ENCODE results near the gene SUMF1. TPM values are rescaled to one million over a fixed set of nuclear protein-coding genes. Genes with fewer than 3 reads are reported as not detected.

Gene SUMF1
- total and polyA plus RNA-seq, 3 donors from 2014 or later, result 18.8 to 42.6 (median 27.6) TPM

GRCh38 chr3:4492208-4493013 is 25.3 kb upstream of the SUMF1 start:
- peak; percentile 65 for DNase-seq
- Histone ChIP-seq H3K4me1 (peaks cover 17% of the 10 kb centered on the region), H3K36me3 (ENCODE audit: low read depth, missing control alignments) (no peaks in the 10 kb centered on the region), H3K27me3 (no peaks in the 10 kb centered on the region), H3K4me3 (peak overlapping the region; percentile 76 to 83), H3K9me3 (no peaks in the 10 kb centered on the region), H3K27ac (peak overlapping the region; percentile 46 to 85)
- TF ChIP-seq, protein P1, sequence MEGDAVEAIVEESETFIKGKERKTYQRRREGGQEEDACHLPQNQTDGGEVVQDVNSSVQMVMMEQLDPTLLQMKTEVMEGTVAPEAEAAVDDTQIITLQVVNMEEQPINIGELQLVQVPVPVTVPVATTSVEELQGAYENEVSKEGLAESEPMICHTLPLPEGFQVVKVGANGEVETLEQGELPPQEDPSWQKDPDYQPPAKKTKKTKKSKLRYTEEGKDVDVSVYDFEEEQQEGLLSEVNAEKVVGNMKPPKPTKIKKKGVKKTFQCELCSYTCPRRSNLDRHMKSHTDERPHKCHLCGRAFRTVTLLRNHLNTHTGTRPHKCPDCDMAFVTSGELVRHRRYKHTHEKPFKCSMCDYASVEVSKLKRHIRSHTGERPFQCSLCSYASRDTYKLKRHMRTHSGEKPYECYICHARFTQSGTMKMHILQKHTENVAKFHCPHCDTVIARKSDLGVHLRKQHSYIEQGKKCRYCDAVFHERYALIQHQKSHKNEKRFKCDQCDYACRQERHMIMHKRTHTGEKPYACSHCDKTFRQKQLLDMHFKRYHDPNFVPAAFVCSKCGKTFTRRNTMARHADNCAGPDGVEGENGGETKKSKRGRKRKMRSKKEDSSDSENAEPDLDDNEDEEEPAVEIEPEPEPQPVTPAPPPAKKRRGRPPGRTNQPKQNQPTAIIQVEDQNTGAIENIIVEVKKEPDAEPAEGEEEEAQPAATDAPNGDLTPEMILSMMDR (IDR thresholded peaks at IDR 0.05), result no peak
- no peak for TF ChIP-seq POLR2A (IDR thresholded peaks at IDR 0.05)
- intact Hi-C loops (cut with DNase I; ENCODE audit: low total_unique reads), result no loop called here
- WGBS, 2 donors, result 1% methylated on average over 29 to 43 of the region's 43 CpGs

GRCh38 chr3:4491855-4492207 is 24.8 kb upstream of the SUMF1 start:
- Histone ChIP-seq H3K9me3 (no peaks in the 10 kb centered on the region), H3K4me1 (peaks cover 12% of the 10 kb centered on the region), H3K4me3 (peak overlapping the region in 1 of 2 donors; percentile 83), H3K27me3 (no peaks in the 10 kb centered on the region), H3K36me3 (ENCODE audit: low read depth, missing control alignments) (no peaks in the 10 kb centered on the region), H3K27ac (no peak overlapping the region)
- TF ChIP-seq, protein P1 (IDR thresholded peaks at IDR 0.05), result no peak
- TF ChIP-seq POLR2A (IDR thresholded peaks at IDR 0.05), result no peak
- intact Hi-C loops (cut with DNase I; ENCODE audit: low total_unique reads), result no loop called here
- DNase-seq, result no peak
- 27 to 33% methylated on average over 5 of the region's 5 CpGs for WGBS, 2 donors

DNA sequence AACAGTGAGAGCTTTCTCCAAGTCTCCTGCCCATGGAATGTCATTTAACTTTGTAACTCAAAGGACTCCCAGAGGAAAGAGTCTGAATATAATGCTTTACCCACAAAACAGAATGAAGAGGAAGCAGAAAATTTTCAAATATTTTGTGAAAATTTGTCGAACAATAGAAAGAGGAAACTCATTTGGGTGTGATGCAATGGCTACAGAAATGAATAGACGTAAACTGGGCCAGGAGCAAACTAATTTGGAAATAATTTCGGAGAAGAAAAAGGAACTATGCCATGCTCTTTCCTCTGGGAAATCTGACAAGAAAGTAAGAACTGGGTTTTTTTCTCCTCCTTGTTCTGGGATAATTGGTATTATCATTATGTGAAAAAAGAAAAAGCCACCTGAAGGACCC is 11.2 kb upstream of the SUMF1 start:
- no peak for DNase-seq
- 69 to 80% methylated on average over 3 of the region's 3 CpGs for WGBS, 2 donors
- H3K9me3 ChIP-seq, result no peaks in the 10 kb centered on the region
- H3K4me3 ChIP-seq, result no peak overlapping the region
- H3K4me1 ChIP-seq, result peaks cover 10% of the 10 kb centered on the region
- no peaks in the 10 kb centered on the region for H3K27me3 ChIP-seq
- intact Hi-C loops (cut with DNase I; ENCODE audit: low total_unique reads), result no loop called here
- no peaks in the 10 kb centered on the region for H3K36me3 ChIP-seq (ENCODE audit: low read depth, missing control alignments)
- no peak overlapping the region for H3K27ac ChIP-seq
- TF ChIP-seq, protein P1 (IDR thresholded peaks at IDR 0.05), result no peak
- TF ChIP-seq POLR2A (IDR thresholded peaks at IDR 0.05), result no peak

DNA sequence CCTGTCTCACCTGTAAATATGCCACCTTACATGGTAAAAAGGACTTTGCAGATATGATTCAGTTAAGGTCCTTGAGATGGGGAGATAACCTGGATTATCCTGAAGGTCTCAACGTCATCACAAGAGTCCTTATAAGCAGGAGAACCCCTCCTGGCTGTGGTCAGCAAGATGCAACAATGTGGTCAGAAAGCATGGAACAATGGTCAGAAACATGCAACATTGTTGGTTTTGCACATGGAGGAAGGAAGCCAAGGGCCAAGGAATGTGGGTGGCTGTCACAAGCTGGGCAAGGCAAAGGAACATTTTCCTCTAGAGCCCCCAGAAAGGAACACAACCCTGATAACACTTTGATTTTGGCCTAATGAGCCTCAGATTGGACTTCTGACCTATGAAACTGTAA is 9.4 kb upstream of the SUMF1 start:
- intact Hi-C loops (cut with DNase I; ENCODE audit: low total_unique reads), result no loop called here
- no peaks in the 10 kb centered on the region for H3K36me3 ChIP-seq (ENCODE audit: low read depth, missing control alignments)
- no peak for TF ChIP-seq POLR2A (IDR thresholded peaks at IDR 0.05)
- TF ChIP-seq, protein P1 (IDR thresholded peaks at IDR 0.05), result no peak
- no peaks in the 10 kb centered on the region for H3K27me3 ChIP-seq
- no peak overlapping the region for H3K27ac ChIP-seq
- WGBS, 2 donors, result 45 to 70% methylated on average over 1 of the region's 1 CpG
- H3K4me3 ChIP-seq, result no peak overlapping the region
- peaks cover 10% of the 10 kb centered on the region for H3K4me1 ChIP-seq
- no peaks in the 10 kb centered on the region for H3K9me3 ChIP-seq
- DNase-seq, result no peak

DNA sequence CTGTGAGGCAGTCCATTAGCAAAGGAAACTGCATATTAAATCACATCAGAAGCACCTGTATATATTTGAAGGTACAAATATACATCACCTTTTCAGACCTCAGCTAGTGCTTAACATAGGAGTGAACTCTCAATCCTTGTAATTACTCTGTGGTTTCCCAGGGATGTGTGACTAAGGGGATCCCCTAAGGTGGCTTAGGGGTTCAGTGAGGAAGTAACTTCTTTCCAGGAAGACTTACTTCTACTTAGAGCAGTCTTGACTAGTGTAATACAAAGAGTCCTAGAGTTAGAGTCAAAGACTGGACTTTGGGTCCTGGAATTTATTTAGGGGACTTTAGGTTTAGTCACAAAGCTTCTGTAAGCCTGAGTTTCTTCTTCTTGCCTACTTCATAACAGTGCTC is 8.7 kb upstream of the SUMF1 start:
- TF ChIP-seq, protein P1 (IDR thresholded peaks at IDR 0.05), result no peak
- TF ChIP-seq POLR2A (IDR thresholded peaks at IDR 0.05), result no peak
- H3K27me3 ChIP-seq, result no peaks in the 10 kb centered on the region
- H3K4me1 ChIP-seq, result peaks cover 10% of the 10 kb centered on the region
- no peaks in the 10 kb centered on the region for H3K9me3 ChIP-seq
- H3K4me3 ChIP-seq, result no peak overlapping the region
- no peak overlapping the region for H3K27ac ChIP-seq
- intact Hi-C loops (cut with DNase I; ENCODE audit: low total_unique reads), result no loop called here
- no peaks in the 10 kb centered on the region for H3K36me3 ChIP-seq (ENCODE audit: low read depth, missing control alignments)
- no peak for DNase-seq
